K562 (cell line): ENCODE results near the gene INO80E. TPM values are rescaled to one million over a fixed set of nuclear protein-coding genes. Genes with fewer than 3 reads are reported as not detected.
A peak's percentile ranks its signal among the peaks of the same experiment; 100 is the strongest.

ENCODE experiments used
- CREB1 ChIP-seq, 2 experiments: sonication (generic) in 1 of 2; formaldehyde crosslinking in 1 of 2; IDR thresholded peaks; 2 replicates each; pipeline versions ENCODE4 v1.6.1 to v1.8.0; 2012 to 2022; ENCODE audit warnings: inconsistent platforms in 1 of 2, mild to moderate bottlenecking in 1 of 2, missing genetic modification reagents in 1 of 2, moderate library complexity in 1 of 2
- FOXJ3 ChIP-seq: sonication (generic); formaldehyde crosslinking; IDR thresholded peaks from 2 replicates; pipeline ENCODE4 v1.4.0; 2020; ENCODE audit warnings: mild to moderate bottlenecking, missing genetic modification reagents
- HSF4 ChIP-seq: fragments of 250-450 bp; sonication (Bioruptor Pico); IDR thresholded peaks from 2 replicates; pipeline ENCODE4 v2.1.2; 2022; ENCODE audit warnings: mild to moderate bottlenecking, moderate library complexity, borderline replicate concordance
- LARP7 ChIP-seq: fragments of 450-650 bp; IDR thresholded peaks from 2 replicates; pipeline ENCODE4 v1.6.1; 2016
- MIER1 ChIP-seq: fragments of 450-650 bp; IDR thresholded peaks from 2 replicates; pipeline ENCODE4 v1.6.1; 2016; ENCODE audit warnings: antibody characterized with exemption, mild to moderate bottlenecking, low read depth
- MYC ChIP-seq, 2 experiments: fragments of 250-450 bp in 1 of 2; sonication (Bioruptor Pico) in 1 of 2; IDR thresholded peaks; 2 replicates each; pipeline versions ENCODE4 v1.5.1 to v1.6.1; 2012 to 2021; ENCODE audit warnings: low read depth in 2 of 2, borderline replicate concordance in 1 of 2, improper control_type of control experiment in 1 of 2, low read length in 1 of 2, mild to moderate bottlenecking in 1 of 2, moderate library complexity in 1 of 2
- POLR2AphosphoS5 ChIP-seq: IDR thresholded peaks from 2 replicates; pipeline ENCODE4 v1.6.1; 2011; ENCODE audit warnings: mild to moderate bottlenecking, low read depth, low read length, moderate library complexity; ENCODE audit not compliant: control insufficient read depth, insufficient read depth
- PPARD ChIP-seq: fragments of 250-450 bp; sonication (Bioruptor Pico); IDR thresholded peaks from 2 replicates; pipeline ENCODE4 v1.8.0; 2022; ENCODE audit warnings: inconsistent platforms, mild to moderate bottlenecking, moderate library complexity
- RBM14 ChIP-seq: fragments of 200-400 bp; formaldehyde crosslinking; IDR thresholded peaks from 2 replicates; pipeline ENCODE4 v1.6.1; 2018; ENCODE audit warnings: low read depth, mild to moderate bottlenecking, low read length, moderate library complexity, borderline replicate concordance; ENCODE audit not compliant: insufficient read depth
- SAFB ChIP-seq: fragments of 200-400 bp; formaldehyde crosslinking; IDR thresholded peaks from 2 replicates; pipeline ENCODE4 v1.6.1; 2017; ENCODE audit warnings: low read depth, low read length, borderline replicate concordance
- ZFPM2 ChIP-seq: fragments of 250-450 bp; sonication (Bioruptor Pico); IDR thresholded peaks from 2 replicates; pipeline ENCODE4 v1.5.1; 2022; ENCODE audit warnings: mild to moderate bottlenecking
- ZNF197 ChIP-seq: fragments of 200-800 bp; sonication (Bioruptor generic); IDR thresholded peaks from 2 replicates; pipeline ENCODE4 v1.6.1; 2016; ENCODE audit warnings: low read depth, missing genetic modification characterization, missing compliant biosample characterization
- ZNF384 ChIP-seq: IDR thresholded peaks from 2 replicates; pipeline ENCODE4 v1.6.1; 2012; ENCODE audit warnings: low read depth, low read length, improper control_type of control experiment
- ZNF586 ChIP-seq: fragments of 450-650 bp; formaldehyde crosslinking; conservative IDR thresholded peaks from 2 replicates; pipeline ENCODE4 v1.4.0; 2020; ENCODE audit warnings: mild to moderate bottlenecking, moderate library complexity
- ZNF695 ChIP-seq: fragments of 450-650 bp; formaldehyde crosslinking; IDR thresholded peaks from 2 replicates; pipeline ENCODE4 v1.4.0; 2020; ENCODE audit warnings: mild to moderate bottlenecking, moderate library complexity
- ZNF717 ChIP-seq: fragments of 250-450 bp; sonication (Bioruptor Pico); IDR thresholded peaks from 2 replicates; pipeline ENCODE4 v1.5.0; 2021
- ZNF764 ChIP-seq: fragments of 250-450 bp; sonication (Bioruptor Pico); IDR thresholded peaks from 2 replicates; pipeline ENCODE4 v1.4.0; 2020; ENCODE audit warnings: low read depth, mild to moderate bottlenecking, moderate library complexity
- polyA plus RNA-seq, 8 experiments: library from polyadenylated mRNA; depleted of rRNA in 4 of 8; stranded (reverse) in 5 of 8; unstranded in 3 of 8; fragments of >200 nt; fragmentation: Nextera tagmentation in 2 of 8; fragmentation: Illumina TruSeq in 1 of 8; extraction: Ambion mirVana in 2 of 8; extraction: Trizol in 1 of 8; gene quantifications; 2 replicates each; pipeline versions ENCODE4 v1.2.1 to v1.2.3, GENCODE V29; 2011 to 2014; ENCODE audit warnings: inconsistent platforms in 1 of 8, missing spikeins in 1 of 8
- total RNA-seq, 7 experiments: library from RNA; depleted of rRNA in 6 of 7; stranded (reverse); fragments of >200 nt in 6 of 7; fragmentation: Illumina TruSeq in 2 of 7; extraction: Trizol in 2 of 7; gene quantifications; 2 replicates each; pipeline versions ENCODE4 v1.2.1 to v1.2.3, GENCODE V29; 2011 to 2021; ENCODE audit warnings: low replicate concordance in 1 of 7
- TF ChIP-seq, protein P1 (sequence below): IDR thresholded peaks from 3 replicates; pipeline ENCODE4 v1.6.1; 2011; ENCODE audit warnings: borderline replicate concordance, mild to moderate bottlenecking; ENCODE audit not compliant: insufficient read length, insufficient read depth
- TF ChIP-seq, protein P2 (sequence below): fragments of 250-450 bp; sonication (Bioruptor Pico); IDR thresholded peaks from 2 replicates; pipeline ENCODE4 v1.5.1; 2021; ENCODE audit warnings: mild to moderate bottlenecking
- TF ChIP-seq, protein P3 (sequence below), 3 experiments: fragments of 200-800 bp in 1 of 3; fragments of 250-450 bp in 1 of 3; fragments of 450-650 bp in 1 of 3; sonication (Bioruptor Pico) in 1 of 3; sonication (Bioruptor generic) in 1 of 3; formaldehyde crosslinking in 1 of 3; IDR thresholded peaks; 2 replicates each; pipeline versions ENCODE4 v1.6.1 to v1.8.0; 2016 to 2022; ENCODE audit warnings: mild to moderate bottlenecking in 2 of 3, missing genetic modification characterization in 2 of 3, missing compliant biosample characterization in 1 of 3, moderate library complexity in 1 of 3

INO80E gene
- total and polyA plus RNA-seq, 9 of the 15 experiments (the other 6 are each of a cell fraction or from before 2014, with no cell fraction given): 0.31 to 102 (median 49.3) TPM

DNA sequence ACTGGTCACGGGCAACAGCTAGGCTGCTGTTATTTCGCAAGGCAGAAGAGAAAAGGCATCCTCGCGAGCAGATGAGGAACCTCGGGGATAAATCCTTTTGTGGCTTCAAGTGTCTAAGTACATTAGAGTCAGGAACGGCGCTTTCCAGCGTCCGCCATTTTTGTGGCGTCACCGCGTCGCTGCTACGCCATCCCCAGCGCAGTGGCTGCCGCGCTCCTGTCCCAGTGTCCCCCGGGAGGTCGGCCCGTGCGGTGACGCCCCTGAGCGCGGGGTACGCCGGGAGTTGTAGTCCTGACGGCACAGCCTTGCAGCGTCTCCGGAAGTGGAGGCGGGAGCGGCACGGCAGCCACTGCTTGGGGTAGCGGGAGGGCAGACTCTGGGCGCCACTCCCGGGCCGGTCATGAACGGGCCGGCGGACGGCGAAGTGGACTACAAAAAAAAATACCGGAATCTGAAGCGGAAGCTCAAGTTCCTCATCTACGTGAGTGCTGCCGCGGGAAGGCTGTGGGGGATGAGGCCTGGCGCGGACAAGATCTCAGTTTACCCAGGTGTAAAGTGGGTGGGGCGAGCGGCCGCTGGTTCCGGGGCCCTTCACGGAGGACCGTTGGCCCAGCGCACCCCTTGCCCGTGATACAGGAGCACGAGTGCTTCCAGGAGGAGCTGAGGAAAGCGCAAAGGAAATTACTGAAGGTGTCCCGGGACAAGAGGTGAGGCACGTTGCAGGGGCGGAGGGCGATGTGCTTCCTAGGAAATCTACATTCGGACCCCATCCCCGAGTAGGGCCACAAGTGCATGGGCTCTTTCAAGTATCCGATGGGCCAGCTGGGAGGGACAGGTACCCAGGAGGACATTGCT lies at the start of gene INO80E (continued):
- TF ChIP-seq, protein P1, sequence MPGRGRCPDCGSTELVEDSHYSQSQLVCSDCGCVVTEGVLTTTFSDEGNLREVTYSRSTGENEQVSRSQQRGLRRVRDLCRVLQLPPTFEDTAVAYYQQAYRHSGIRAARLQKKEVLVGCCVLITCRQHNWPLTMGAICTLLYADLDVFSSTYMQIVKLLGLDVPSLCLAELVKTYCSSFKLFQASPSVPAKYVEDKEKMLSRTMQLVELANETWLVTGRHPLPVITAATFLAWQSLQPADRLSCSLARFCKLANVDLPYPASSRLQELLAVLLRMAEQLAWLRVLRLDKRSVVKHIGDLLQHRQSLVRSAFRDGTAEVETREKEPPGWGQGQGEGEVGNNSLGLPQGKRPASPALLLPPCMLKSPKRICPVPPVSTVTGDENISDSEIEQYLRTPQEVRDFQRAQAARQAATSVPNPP: no peak
- no peak for TF ChIP-seq PPARD (CRISPR knock-in tag)
- no peak for TF ChIP-seq ZNF717 (CRISPR knock-in tag)
- no peak for TF ChIP-seq LARP7
- TF ChIP-seq MIER1: no peak
- TF ChIP-seq POLR2AphosphoS5: peak; percentile 37; the same call in 1 of the 2 replicates
- no peak for TF ChIP-seq ZNF695 (CRISPR knock-in tag)
- TF ChIP-seq ZNF586 (CRISPR knock-in tag): no peak
- TF ChIP-seq ZNF384: 0 out of 2 replicates have a peak, but pooled peaks have one; percentile 8
- TF ChIP-seq ZNF197 (CRISPR knock-in tag): no peak
- TF ChIP-seq, protein P2, sequence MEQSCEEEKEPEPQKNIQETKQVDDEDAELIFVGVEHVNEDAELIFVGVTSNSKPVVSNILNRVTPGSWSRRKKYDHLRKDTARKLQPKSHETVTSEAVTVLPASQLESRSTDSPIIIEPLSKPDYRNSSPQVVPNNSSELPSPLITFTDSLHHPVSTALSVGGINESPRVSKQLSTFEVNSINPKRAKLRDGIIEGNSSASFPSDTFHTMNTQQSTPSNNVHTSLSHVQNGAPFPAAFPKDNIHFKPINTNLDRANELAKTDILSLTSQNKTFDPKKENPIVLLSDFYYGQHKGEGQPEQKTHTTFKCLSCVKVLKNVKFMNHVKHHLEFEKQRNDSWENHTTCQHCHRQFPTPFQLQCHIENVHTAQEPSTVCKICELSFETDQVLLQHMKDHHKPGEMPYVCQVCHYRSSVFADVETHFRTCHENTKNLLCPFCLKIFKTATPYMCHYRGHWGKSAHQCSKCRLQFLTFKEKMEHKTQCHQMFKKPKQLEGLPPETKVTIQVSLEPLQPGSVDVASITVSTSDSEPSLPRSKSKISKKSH (CRISPR knock-in tag): no peak
- no peak for TF ChIP-seq RBM14
- TF ChIP-seq, protein P3, sequence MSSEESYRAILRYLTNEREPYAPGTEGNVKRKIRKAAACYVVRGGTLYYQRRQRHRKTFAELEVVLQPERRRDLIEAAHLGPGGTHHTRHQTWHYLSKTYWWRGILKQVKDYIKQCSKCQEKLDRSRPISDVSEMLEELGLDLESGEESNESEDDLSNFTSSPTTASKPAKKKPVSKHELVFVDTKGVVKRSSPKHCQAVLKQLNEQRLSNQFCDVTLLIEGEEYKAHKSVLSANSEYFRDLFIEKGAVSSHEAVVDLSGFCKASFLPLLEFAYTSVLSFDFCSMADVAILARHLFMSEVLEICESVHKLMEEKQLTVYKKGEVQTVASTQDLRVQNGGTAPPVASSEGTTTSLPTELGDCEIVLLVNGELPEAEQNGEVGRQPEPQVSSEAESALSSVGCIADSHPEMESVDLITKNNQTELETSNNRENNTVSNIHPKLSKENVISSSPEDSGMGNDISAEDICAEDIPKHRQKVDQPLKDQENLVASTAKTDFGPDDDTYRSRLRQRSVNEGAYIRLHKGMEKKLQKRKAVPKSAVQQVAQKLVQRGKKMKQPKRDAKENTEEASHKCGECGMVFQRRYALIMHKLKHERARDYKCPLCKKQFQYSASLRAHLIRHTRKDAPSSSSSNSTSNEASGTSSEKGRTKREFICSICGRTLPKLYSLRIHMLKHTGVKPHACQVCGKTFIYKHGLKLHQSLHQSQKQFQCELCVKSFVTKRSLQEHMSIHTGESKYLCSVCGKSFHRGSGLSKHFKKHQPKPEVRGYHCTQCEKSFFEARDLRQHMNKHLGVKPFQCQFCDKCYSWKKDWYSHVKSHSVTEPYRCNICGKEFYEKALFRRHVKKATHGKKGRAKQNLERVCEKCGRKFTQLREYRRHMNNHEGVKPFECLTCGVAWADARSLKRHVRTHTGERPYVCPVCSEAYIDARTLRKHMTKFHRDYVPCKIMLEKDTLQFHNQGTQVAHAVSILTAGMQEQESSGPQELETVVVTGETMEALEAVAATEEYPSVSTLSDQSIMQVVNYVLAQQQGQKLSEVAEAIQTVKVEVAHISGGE (CRISPR knock-in tag; IDR thresholded peaks at IDR 0.05): peak in 2 of 3 experiments; percentile 61 to 79; a peak in 4 of 6 replicates
- TF ChIP-seq SAFB: no peak
- no peak for TF ChIP-seq FOXJ3 (CRISPR knock-in tag)
- no peak for TF ChIP-seq ZFPM2 (CRISPR knock-in tag)
- no peak for TF ChIP-seq ZNF764 (CRISPR knock-in tag)
- peak; percentile 98 for TF ChIP-seq CREB1 (IDR thresholded peaks at IDR 0.05)
- peak; percentile 96 for TF ChIP-seq CREB1 (CRISPR knock-in tag; IDR thresholded peaks at IDR 0.05)
- TF ChIP-seq HSF4: no peak
- peak; percentile 9; the same call in 1 of the 2 replicates for TF ChIP-seq MYC (IDR thresholded peaks at IDR 0.05; ENCODE audit: low read depth, low read length)
- no peak; the same call in none of the 2 replicates for TF ChIP-seq MYC (CRISPR knock-in tag; IDR thresholded peaks at IDR 0.05; ENCODE audit: borderline replicate concordance, low read depth)
